H9 (cell line): ENCODE data around the gene GGA1. TPM values are rescaled to one million over a fixed set of nuclear protein-coding genes. Genes with fewer than 3 reads are reported as not detected.

Source experiments
- DNase-seq: peaks from one replicate; pipeline ENCODE4 v3.0.0-alpha.2; 2017
- H2AFZ ChIP-seq: one replicate; pipeline ENCODE4 v1.6.1; 2013; ENCODE audit warnings: mild to moderate bottlenecking, low read length, control low read depth, moderate library complexity
- H2AK5ac ChIP-seq: 2 replicates; pipeline ENCODE4 v1.6.1; 2013; ENCODE audit warnings: low read length, control low read depth, mixed read lengths; ENCODE audit not compliant: insufficient read length
- H2BK120ac ChIP-seq: one replicate; pipeline ENCODE4 v1.6.1; 2013; ENCODE audit warnings: low read depth, mild to moderate bottlenecking, low read length, control low read depth, inconsistent platforms; ENCODE audit not compliant: poor library complexity, severe bottlenecking
- H2BK12ac ChIP-seq: 2 replicates; pipeline ENCODE4 v1.6.1; 2013; ENCODE audit warnings: low read length, control low read depth, mixed read lengths, low read depth; ENCODE audit not compliant: insufficient read length
- H2BK15ac ChIP-seq: 2 replicates; pipeline ENCODE4 v1.6.1; 2013; ENCODE audit warnings: low read depth, low read length, control low read depth
- H2BK20ac ChIP-seq: one replicate; pipeline ENCODE4 v1.6.1; 2013; ENCODE audit warnings: low read depth, mild to moderate bottlenecking, low read length, control low read depth, inconsistent platforms; ENCODE audit not compliant: poor library complexity, severe bottlenecking
- H2BK5ac ChIP-seq: 2 replicates; pipeline ENCODE4 v1.6.1; 2013; ENCODE audit warnings: low read length, control low read depth, mixed read lengths; ENCODE audit not compliant: insufficient read length
- H3K14ac ChIP-seq: 2 replicates; pipeline ENCODE4 v1.6.1; 2013; ENCODE audit warnings: low read length, control low read depth; ENCODE audit not compliant: insufficient read depth
- H3K18ac ChIP-seq: 2 replicates; pipeline ENCODE4 v1.6.1; 2013; ENCODE audit warnings: low read depth, mild to moderate bottlenecking, mixed read lengths, low read length, control low read depth; ENCODE audit not compliant: insufficient read length
- H3K23ac ChIP-seq: 2 replicates; pipeline ENCODE4 v1.6.1; 2013; ENCODE audit warnings: low read length, control low read depth, mixed read lengths, low read depth; ENCODE audit not compliant: insufficient read length
- H3K23me2 ChIP-seq: 2 replicates; pipeline ENCODE4 v1.6.1; 2013; ENCODE audit warnings: low read depth, mild to moderate bottlenecking, mixed read lengths, low read length, control low read depth; ENCODE audit not compliant: insufficient read length, poor library complexity, severe bottlenecking
- H3K27ac ChIP-seq: 2 replicates; pipeline ENCODE4 v1.5.1; 2013; ENCODE audit warnings: low read length, control low read depth, mixed read lengths, low read depth; ENCODE audit not compliant: insufficient read length
- H3K27me3 ChIP-seq: 2 replicates; pipeline ENCODE4 v1.6.1; 2013; ENCODE audit warnings: low read length, control low read depth, inconsistent platforms; ENCODE audit not compliant: insufficient read depth
- H3K4ac ChIP-seq: 2 replicates; pipeline ENCODE4 v1.6.1; 2013; ENCODE audit warnings: low read depth, mild to moderate bottlenecking, control low read depth, inconsistent platforms, low read length, moderate library complexity
- H3K4me1 ChIP-seq: 2 replicates; pipeline ENCODE4 v1.6.1; 2013; ENCODE audit warnings: low read length, control low read depth, inconsistent platforms; ENCODE audit not compliant: insufficient read depth
- H3K4me2 ChIP-seq: 2 replicates; pipeline ENCODE4 v1.6.1; 2013; ENCODE audit warnings: low read length, control low read depth, mixed read lengths; ENCODE audit not compliant: insufficient read length, insufficient read depth
- H3K56ac ChIP-seq: 2 replicates; pipeline ENCODE4 v1.6.1; 2013; ENCODE audit warnings: low read depth, mild to moderate bottlenecking, mixed read lengths, low read length, control low read depth; ENCODE audit not compliant: insufficient read length
- H3K79me1 ChIP-seq: 2 replicates; pipeline ENCODE4 v1.6.1; 2013; ENCODE audit warnings: low read depth, mild to moderate bottlenecking, moderate library complexity, low read length, control low read depth, inconsistent platforms; ENCODE audit not compliant: insufficient read depth, poor library complexity, severe bottlenecking
- H3K79me2 ChIP-seq: 2 replicates; pipeline ENCODE4 v1.6.1; 2013; ENCODE audit warnings: low read length, control low read depth, inconsistent platforms; ENCODE audit not compliant: insufficient read depth
- H3K9ac ChIP-seq: 2 replicates; pipeline ENCODE4 v1.6.1; 2013; ENCODE audit warnings: low read length, control low read depth, mixed read lengths; ENCODE audit not compliant: insufficient read length; ENCODE audit errors: extremely low read depth
- H3K9me3 ChIP-seq: one replicate; pipeline ENCODE4 v1.6.1; 2013; ENCODE audit warnings: low read depth, low read length, inconsistent platforms; ENCODE audit not compliant: control insufficient read depth
- H3T11ph ChIP-seq: one replicate; pipeline ENCODE4 v1.6.1; 2013; ENCODE audit warnings: mild to moderate bottlenecking, low read length, control low read depth, inconsistent platforms
- H4K20me1 ChIP-seq: one replicate; pipeline ENCODE4 v1.6.1; 2013; ENCODE audit not compliant: control insufficient read depth, insufficient read length, insufficient read depth
- H4K5ac ChIP-seq: 2 replicates; pipeline ENCODE4 v1.6.1; 2013; ENCODE audit warnings: low read depth, mild to moderate bottlenecking, mixed read lengths, low read length, control low read depth; ENCODE audit not compliant: insufficient read length
- H4K8ac ChIP-seq: replicated peaks from 2 replicates; pipeline ENCODE4 v1.6.1; 2013; ENCODE audit warnings: low read length, control low read depth, mixed read lengths, low read depth; ENCODE audit not compliant: insufficient read length
- H4K91ac ChIP-seq: 2 replicates; pipeline ENCODE4 v1.6.1; 2013; ENCODE audit warnings: low read depth, mild to moderate bottlenecking, moderate library complexity, mixed read lengths, low read length, control low read depth; ENCODE audit not compliant: insufficient read length
- H3K27ac Mint-ChIP-seq, 3 experiments: 2 replicates in 2 of 3; 3 replicates in 1 of 3; pipeline ENCODE4 v1.8.0; 2020 to 2021; ENCODE audit warnings: mixed read lengths in 3 of 3, mild to moderate bottlenecking in 1 of 3, moderate library complexity in 1 of 3
- H3K27me3 Mint-ChIP-seq: 2 replicates; pipeline ENCODE4 v1.8.0; 2021; ENCODE audit warnings: low read depth, mild to moderate bottlenecking, moderate library complexity, mixed read lengths
- H3K36me3 Mint-ChIP-seq, 3 experiments: 2 replicates in 2 of 3; 3 replicates in 1 of 3; pipeline ENCODE4 v1.8.0; 2020 to 2021; ENCODE audit warnings: low read depth in 3 of 3, mixed read lengths in 3 of 3; ENCODE audit not compliant: insufficient read depth in 1 of 3
- H3K4me1 Mint-ChIP-seq, 2 experiments: 2 replicates each; pipeline ENCODE4 v1.8.0; 2020; ENCODE audit warnings: mixed read lengths in 2 of 2
- H3K4me3 Mint-ChIP-seq, 2 experiments: 2 replicates in 1 of 2; 3 replicates in 1 of 2; pipeline ENCODE4 v1.8.0; 2020 to 2021; ENCODE audit warnings: mild to moderate bottlenecking in 2 of 2, mixed read lengths in 2 of 2, moderate library complexity in 1 of 2
- H3K9me3 Mint-ChIP-seq, 2 experiments: 2 replicates in 1 of 2; 3 replicates in 1 of 2; pipeline ENCODE4 v1.8.0; 2020; ENCODE audit warnings: mild to moderate bottlenecking in 2 of 2, mixed read lengths in 2 of 2, moderate library complexity in 1 of 2
- CTCF ChIP-seq: fragments of 200-600 bp; sonication (generic); conservative IDR thresholded peaks from 3 replicates; pipeline ENCODE4 v1.8.0; 2021; ENCODE audit warnings: antibody characterized with exemption, mild to moderate bottlenecking
- WGBS: extraction: QIAGEN DNeasy Blood & Tissue Kit; methylation state at CpG from one replicate; pipeline ENCODE4 v1.1.7; 2013; ENCODE audit warnings: missing lambda C conversion rate, low lambda C conversion rate, mixed read lengths; ENCODE audit not compliant: insufficient read length; ENCODE audit errors: extremely low coverage; 5-methylcytosine and 5-hydroxymethylcytosine counted together
- total RNA-seq: library from RNA; stranded (reverse); gene quantifications from 2 replicates; pipeline ENCODE4 v1.2.1, GENCODE V29; 2021

Gene GGA1
- total RNA-seq, 1 experiment from 2014 or later, result 61.7 TPM

GRCh38 chr22:37562049-37562875 is 46.4 kb upstream of the GGA1 start:
- Histone ChIP-seq H3K79me2 (no peaks in the 10 kb centered on the region; the same call in 1 of the 2 replicates), H3K9ac (no peak overlapping the region), H3K4me2 (peak overlapping the region; percentile 54), H4K5ac (peak overlapping the region; percentile 19), H2BK15ac (no peak overlapping the region; the same call in 1 of the 2 replicates), H2BK5ac (no peak overlapping the region), H3K79me1 (no peaks in the 10 kb centered on the region), H3K9me3 (no peaks in the 10 kb centered on the region), H2AFZ (no peak overlapping the region), H3K23ac (no peak overlapping the region), H3K18ac (peak overlapping the region; percentile 95), H4K20me1 (no peaks in the 10 kb centered on the region), H2BK12ac (peak overlapping the region; percentile 40), H2AK5ac (no peak overlapping the region), H3K14ac (peak overlapping the region; percentile 81), H2BK20ac (no peak overlapping the region), H4K8ac (no peak overlapping the region), H3K27ac (no peak overlapping the region), H3K27me3 (peaks cover 3% of the 10 kb centered on the region; the same call in 1 of the 2 replicates), H3K23me2 (peaks cover 13% of the 10 kb centered on the region), H3K56ac (no peak overlapping the region), H3K4me1 (peaks cover under 1% of the 10 kb centered on the region; the same call in 1 of the 2 replicates), H3T11ph (no peak overlapping the region), H3K4ac (peak overlapping the region; percentile 91), H4K91ac (peak overlapping the region; percentile 85), H2BK120ac (peak overlapping the region; percentile 56)
- peaks cover 37 to 42% of the 10 kb centered on the region in 2 experiments for H3K4me1 Mint-ChIP-seq
- DNase-seq, result no peak
- H3K27ac Mint-ChIP-seq, result peak overlapping the region in 1 of 3 experiments; percentile 81; a peak in 1 of 7 replicates
- no CpG with 5 or more reads among the region's 14 CpGs for WGBS
- H3K9me3 Mint-ChIP-seq, result no peaks in the 10 kb centered on the region; a peak in 1 of 5 replicates
- peaks cover 38% of the 10 kb centered on the region for H3K27me3 Mint-ChIP-seq
- TF ChIP-seq CTCF, result no peak; the same call in 2 of the 3 replicates
- peak overlapping the region; percentile 73 to 83 for H3K4me3 Mint-ChIP-seq
- H3K36me3 Mint-ChIP-seq, result peaks cover 0 to 7% (median 2%) of the 10 kb centered on the region in 3 experiments; a peak in 3 of 7 replicates
